SK-N-SH (cell line): Measurements from ENCODE around the gene FHOD3. TPM values are rescaled to one million over a fixed set of nuclear protein-coding genes. Genes with fewer than 3 reads are reported as not detected.

Experiments used
- CTCF ChIA-PET: fragments of 300-600, 350-600 bp; formaldehyde crosslinking; extraction: SDS; loops from one replicate; lab custom pipeline; 2021; lab: Yijun Ruan, JAX
- POLR2A ChIA-PET: fragments of 350-600 bp; sonication (Branson Sonifier 250); formaldehyde crosslinking; extraction: SDS; loops from one replicate; lab custom pipeline; 2020; ENCODE audit warnings: antibody characterized with exemption, inconsistent platforms; lab: Yijun Ruan, JAX
- DNase-seq: peaks from one replicate; pipeline ENCODE4 v3.0.0; 2012
- H2AFZ ChIP-seq: fragments of 200-600 bp; sonication (generic); 2 replicates; pipeline ENCODE4 v1.8.1; 2016; ENCODE audit warnings: antibody characterized with exemption, mild to moderate bottlenecking, low read depth
- H3F3A ChIP-seq: fragments of 200-600 bp; sonication (generic); replicated peaks from 2 replicates; pipeline ENCODE3; 2016; ENCODE audit warnings: antibody characterized with exemption, mild to moderate bottlenecking; ENCODE audit not compliant: insufficient read depth
- H3K27ac ChIP-seq, 2 experiments: fragments of 200-500 bp in 1 of 2; fragments of 200-600 bp in 1 of 2; sonication (Bioruptor generic) in 1 of 2; sonication (generic), shearing (Covaris generic) in 1 of 2; 2 replicates each; pipeline versions ENCODE4 v1.5.1 to v1.6.1; 2014 to 2016; ENCODE audit warnings: low read depth in 2 of 2, inconsistent platforms in 1 of 2, low read length in 1 of 2, mild to moderate bottlenecking in 1 of 2, mixed read lengths in 1 of 2
- H3K27me3 ChIP-seq: fragments of 200-600 bp; sonication (generic), shearing (Covaris generic); 2 replicates; pipeline ENCODE4 v1.6.1; 2016; ENCODE audit warnings: mixed run types; ENCODE audit not compliant: insufficient read depth
- H3K36me3 ChIP-seq, 2 experiments: fragments of 200-500 bp in 1 of 2; fragments of 200-600 bp in 1 of 2; sonication (Bioruptor generic) in 1 of 2; sonication (generic) in 1 of 2; replicated peaks in 1 of 2; 2 replicates each; pipeline versions ENCODE3 to v1.5.1; 2014 to 2016; ENCODE audit warnings: low read length in 1 of 2, mild to moderate bottlenecking in 1 of 2; ENCODE audit not compliant: insufficient read depth in 2 of 2, control insufficient read depth in 1 of 2
- H3K4me1 ChIP-seq, 2 experiments: fragments of 200-500 bp in 1 of 2; fragments of 200-600 bp in 1 of 2; sonication (Bioruptor generic) in 1 of 2; sonication (generic), shearing (Covaris generic) in 1 of 2; 2 replicates each; pipeline versions ENCODE4 v1.5.1 to v1.6.1; 2014 to 2016; ENCODE audit warnings: low read depth in 1 of 2, low read length in 1 of 2, mixed run types in 1 of 2; ENCODE audit not compliant: insufficient read depth in 2 of 2, control insufficient read depth in 1 of 2
- H3K4me2 ChIP-seq: fragments of 200-600 bp; sonication (generic), shearing (Covaris generic); 2 replicates; pipeline ENCODE4 v1.6.1; 2017; ENCODE audit warnings: mixed run types
- H3K4me3 ChIP-seq, 2 experiments: fragments of 200-500 bp in 1 of 2; fragments of 200-600 bp in 1 of 2; sonication (Bioruptor generic) in 1 of 2; sonication (generic), shearing (Covaris generic) in 1 of 2; 2 replicates each; pipeline versions ENCODE4 v1.5.1 to v1.8.1; 2014 to 2016; ENCODE audit warnings: low read depth in 2 of 2, inconsistent platforms in 1 of 2, low read length in 1 of 2, mild to moderate bottlenecking in 1 of 2, mixed read lengths in 1 of 2, moderate library complexity in 1 of 2
- H3K79me2 ChIP-seq: fragments of 200-600 bp; sonication (generic); 2 replicates; pipeline ENCODE4 v1.8.1; 2017; ENCODE audit warnings: mild to moderate bottlenecking; ENCODE audit not compliant: insufficient read depth
- H3K9ac ChIP-seq: fragments of 200-600 bp; sonication (generic); 2 replicates; pipeline ENCODE4 v1.6.1; 2017; ENCODE audit warnings: mixed run types
- H3K9me2 ChIP-seq: fragments of 200-600 bp; sonication (generic); 2 replicates; pipeline ENCODE4 v1.6.1; 2017; ENCODE audit warnings: mixed run types
- H3K9me3 ChIP-seq: fragments of 200-600 bp; sonication (generic); 2 replicates; pipeline ENCODE4 v1.6.1; 2017; ENCODE audit warnings: mixed run types, mild to moderate bottlenecking, moderate library complexity
- H4K20me1 ChIP-seq: fragments of 200-600 bp; sonication (generic); 2 replicates; pipeline ENCODE4 v1.6.1; 2017; ENCODE audit warnings: mild to moderate bottlenecking, mixed run types; ENCODE audit not compliant: insufficient read depth
- CHD2 ChIP-seq: fragments of 150-350 bp; IDR thresholded peaks from 2 replicates; pipeline ENCODE4 v1.6.1; 2018; ENCODE audit warnings: low read length; ENCODE audit not compliant: partially characterized antibody
- ELF1 ChIP-seq: IDR thresholded peaks from 2 replicates; pipeline ENCODE4 v1.4.0; 2012
- EP300 ChIP-seq, 2 experiments: IDR thresholded peaks; 2 replicates each; pipeline versions ENCODE4 v1.4.0 to v1.6.1; 2012; ENCODE audit warnings: borderline replicate concordance in 1 of 2, low read depth in 1 of 2, low read length in 1 of 2
- FOSL2 ChIP-seq: IDR thresholded peaks from 2 replicates; pipeline ENCODE4 v1.4.0; 2012; ENCODE audit warnings: low read depth, mild to moderate bottlenecking, moderate library complexity, borderline replicate concordance
- FOXJ3 ChIP-seq: sonication (generic); formaldehyde crosslinking; IDR thresholded peaks from 2 replicates; pipeline ENCODE4 v1.5.1; 2020; ENCODE audit warnings: mild to moderate bottlenecking, missing genetic modification reagents
- GABPA ChIP-seq: IDR thresholded peaks from 2 replicates; pipeline ENCODE4 v1.4.0; 2012; ENCODE audit warnings: low read depth, mild to moderate bottlenecking
- MEF2A ChIP-seq: IDR thresholded peaks from 2 replicates; pipeline ENCODE4 v1.4.0; 2012; ENCODE audit warnings: low read depth, borderline replicate concordance
- NFIC ChIP-seq: IDR thresholded peaks from 2 replicates; pipeline ENCODE4 v1.4.0; 2012; ENCODE audit warnings: borderline replicate concordance
- NRF1 ChIP-seq: IDR thresholded peaks from 2 replicates; pipeline ENCODE4 v1.6.1; 2012; ENCODE audit warnings: low read depth, mild to moderate bottlenecking, low read length
- RCOR1 ChIP-seq: fragments of 150-350 bp; IDR thresholded peaks from 2 replicates; pipeline ENCODE4 v1.6.1; 2017; ENCODE audit warnings: antibody characterized with exemption, low read length
- RFX5 ChIP-seq: IDR thresholded peaks from 2 replicates; pipeline ENCODE4 v1.6.1; 2012; ENCODE audit warnings: mild to moderate bottlenecking, improper control_type of control experiment, low read length
- RXRA ChIP-seq: IDR thresholded peaks from 2 replicates; pipeline ENCODE4 v1.4.0; 2012; ENCODE audit warnings: low read depth, mild to moderate bottlenecking, borderline replicate concordance
- SIN3A ChIP-seq: IDR thresholded peaks from 2 replicates; pipeline ENCODE4 v1.6.1; 2012; ENCODE audit warnings: low read depth, mild to moderate bottlenecking, low read length, moderate library complexity, borderline replicate concordance
- SMC3 ChIP-seq: IDR thresholded peaks from 2 replicates; pipeline ENCODE4 v1.6.1; 2012; ENCODE audit warnings: low read depth, low read length, improper control_type of control experiment
- TCF12 ChIP-seq: IDR thresholded peaks from 2 replicates; pipeline ENCODE4 v1.4.0; 2012
- TEAD4 ChIP-seq: IDR thresholded peaks from 2 replicates; pipeline ENCODE4 v1.4.0; 2012; ENCODE audit warnings: mild to moderate bottlenecking, borderline replicate concordance; ENCODE audit not compliant: insufficient read depth
- WGBS: methylation state at CpG from one replicate; pipeline ENCODE4 v1.1.6; 2017; ENCODE audit warnings: low lambda C conversion rate; 5-methylcytosine and 5-hydroxymethylcytosine counted together
- polyA plus RNA-seq, 3 experiments: library from polyadenylated mRNA; depleted of rRNA; stranded (reverse); fragments of >200 nt; gene quantifications; 2 replicates each; pipeline ENCODE4 v1.2.3, GENCODE V29; 2012
- TF ChIP-seq, protein P1 (sequence below): IDR thresholded peaks from 2 replicates; pipeline ENCODE4 v1.4.0; 2012; ENCODE audit warnings: low read depth, borderline replicate concordance
- TF ChIP-seq, protein P2 (sequence below): fragments of 150-350 bp; IDR thresholded peaks from 2 replicates; pipeline ENCODE4 v1.6.1; 2017; ENCODE audit warnings: antibody characterized with exemption, low read length, low read depth, borderline replicate concordance
- TF ChIP-seq, protein P3 (sequence below): fragments of 200-600 bp; sonication (generic); IDR thresholded peaks from 2 replicates; pipeline ENCODE4 v1.6.1; 2017; ENCODE audit warnings: antibody characterized with exemption, mild to moderate bottlenecking, moderate library complexity

FHOD3 gene
- polyA plus RNA-seq, 1 of the 3 experiments (the other 2 are of a cell fraction) = 10.9 TPM

DNA sequence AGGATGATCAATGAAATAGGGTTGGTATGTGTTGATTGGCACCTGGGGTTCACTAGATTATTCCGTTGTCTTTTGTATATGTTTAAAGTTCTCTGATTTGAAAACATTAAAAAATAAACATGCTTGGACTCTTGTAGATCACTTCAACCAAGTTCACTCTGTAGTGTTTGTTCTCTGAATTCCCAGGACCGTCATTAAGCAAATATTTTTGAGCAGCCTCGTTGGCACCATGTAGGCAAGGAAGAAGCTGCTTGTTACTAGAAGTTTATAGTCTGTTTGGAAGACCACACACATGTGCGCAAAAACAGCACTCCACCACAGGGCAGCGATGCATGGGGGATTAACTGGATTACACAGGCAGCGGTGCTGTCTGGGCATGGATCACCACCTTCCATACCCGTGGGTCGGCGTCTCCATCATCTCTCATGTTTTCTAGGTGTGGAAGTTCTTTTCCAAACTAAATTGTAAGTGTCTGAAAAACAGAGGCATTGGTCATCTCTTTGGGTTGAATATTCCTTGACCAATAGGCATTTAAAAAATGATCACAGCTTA lies 212.2 kb downstream of the FHOD3 start:
- Histone ChIP-seq H3F3A (no peaks in the 10 kb centered on the region), H3K9me2 (no peaks in the 10 kb centered on the region), H3K27me3 (no peaks in the 10 kb centered on the region), H3K4me2 (no peak overlapping the region), H3K36me3 (peaks cover 0 to 8% of the 10 kb centered on the region in 2 experiments), H3K79me2 (no peaks in the 10 kb centered on the region), H2AFZ (no peak overlapping the region), H3K27ac (no peak overlapping the region; a peak in 1 of 4 replicates), H4K20me1 (no peaks in the 10 kb centered on the region), H3K4me1 (peaks cover 0 to 22% of the 10 kb centered on the region in 2 experiments; a peak in 2 of 4 replicates), H3K9me3 (no peaks in the 10 kb centered on the region), H3K4me3 (no peak overlapping the region), H3K9ac (no peak overlapping the region)
- CTCF ChIA-PET = interaction anchor here (1.2 kb wide), 1 partner anchor 59 kb away, joined by 3 read pairs; no protein-coding TSS in a partner anchor
- DNase-seq = no peak
- 80% methylated on average over 9 of the region's 9 CpGs for WGBS
- POLR2A ChIA-PET = interaction anchor here (1.4 kb wide), 1 partner anchor 9 kb away, joined by 3 read pairs; no protein-coding TSS in a partner anchor
- TF ChIP-seq RFX5 = no peak
- TF ChIP-seq, protein P1, sequence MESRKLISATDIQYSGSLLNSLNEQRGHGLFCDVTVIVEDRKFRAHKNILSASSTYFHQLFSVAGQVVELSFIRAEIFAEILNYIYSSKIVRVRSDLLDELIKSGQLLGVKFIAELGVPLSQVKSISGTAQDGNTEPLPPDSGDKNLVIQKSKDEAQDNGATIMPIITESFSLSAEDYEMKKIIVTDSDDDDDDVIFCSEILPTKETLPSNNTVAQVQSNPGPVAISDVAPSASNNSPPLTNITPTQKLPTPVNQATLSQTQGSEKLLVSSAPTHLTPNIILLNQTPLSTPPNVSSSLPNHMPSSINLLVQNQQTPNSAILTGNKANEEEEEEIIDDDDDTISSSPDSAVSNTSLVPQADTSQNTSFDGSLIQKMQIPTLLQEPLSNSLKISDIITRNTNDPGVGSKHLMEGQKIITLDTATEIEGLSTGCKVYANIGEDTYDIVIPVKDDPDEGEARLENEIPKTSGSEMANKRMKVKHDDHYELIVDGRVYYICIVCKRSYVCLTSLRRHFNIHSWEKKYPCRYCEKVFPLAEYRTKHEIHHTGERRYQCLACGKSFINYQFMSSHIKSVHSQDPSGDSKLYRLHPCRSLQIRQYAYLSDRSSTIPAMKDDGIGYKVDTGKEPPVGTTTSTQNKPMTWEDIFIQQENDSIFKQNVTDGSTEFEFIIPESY = no peak
- TF ChIP-seq TCF12 = no peak
- no peak for TF ChIP-seq CHD2
- TF ChIP-seq TEAD4 = no peak
- TF ChIP-seq, all 33 proteins: peak for 0

DNA sequence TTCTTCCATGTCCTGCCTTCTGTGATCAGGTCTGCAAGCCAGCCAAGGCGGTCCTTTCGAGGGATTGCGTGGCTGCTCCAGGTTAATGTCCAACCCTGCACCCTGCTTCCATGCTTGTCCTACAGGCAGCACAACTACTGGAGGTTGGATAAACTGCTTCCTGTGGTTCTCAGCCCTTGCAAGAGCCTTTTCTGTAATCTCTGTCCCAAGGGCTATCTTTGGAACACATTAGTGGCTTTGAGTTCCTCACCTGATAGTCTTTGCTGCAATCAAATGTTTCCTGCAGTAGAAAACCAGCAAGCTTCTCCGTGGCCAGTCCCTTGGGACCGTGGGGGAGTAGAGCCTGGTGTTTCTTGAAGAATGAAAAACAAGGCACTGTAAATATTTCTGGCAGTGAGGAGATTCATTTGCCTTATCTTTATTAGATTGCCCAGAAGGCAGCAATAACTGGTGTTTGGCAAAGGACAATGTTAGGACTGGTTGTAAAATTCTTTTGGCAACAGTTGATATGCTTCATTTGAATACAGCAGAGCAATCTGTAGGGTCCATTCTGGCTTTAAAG lies 214.4 kb downstream of the FHOD3 start:
- no peaks in the 10 kb centered on the region for H3K9me2 ChIP-seq
- no peaks in the 10 kb centered on the region for H3K9me3 ChIP-seq
- no peaks in the 10 kb centered on the region for H3K79me2 ChIP-seq
- POLR2A ChIA-PET = no interaction called here
- CTCF ChIA-PET = interaction anchor here (1.0 kb wide), 1 partner anchor 76 kb away, joined by 4 read pairs; no protein-coding TSS in a partner anchor
- no peak overlapping the region for H2AFZ ChIP-seq
- no peak overlapping the region for H3K9ac ChIP-seq
- H4K20me1 ChIP-seq = no peaks in the 10 kb centered on the region
- 66% methylated on average over 5 of the region's 5 CpGs for WGBS
- peaks cover 0 to 24% of the 10 kb centered on the region in 2 experiments; a peak in 2 of 4 replicates for H3K4me1 ChIP-seq
- no peaks in the 10 kb centered on the region for H3F3A ChIP-seq
- H3K4me2 ChIP-seq = no peak overlapping the region
- DNase-seq = peak; percentile 27
- H3K27me3 ChIP-seq = no peaks in the 10 kb centered on the region
- peaks cover 0 to 3% of the 10 kb centered on the region in 2 experiments for H3K36me3 ChIP-seq
- peak overlapping the region in 1 of 2 experiments; percentile 8; a peak in 1 of 4 replicates for H3K27ac ChIP-seq
- no peak overlapping the region for H3K4me3 ChIP-seq
- TF ChIP-seq RFX5 = no peak
- TF ChIP-seq EP300 (IDR thresholded peaks at IDR 0.05; ENCODE audit: borderline replicate concordance in 1 of 2, low read depth in 1 of 2, low read length in 1 of 2) = peak in 1 of 2 experiments; percentile 51; a peak in 1 of 4 replicates
- TF ChIP-seq, protein P2, sequence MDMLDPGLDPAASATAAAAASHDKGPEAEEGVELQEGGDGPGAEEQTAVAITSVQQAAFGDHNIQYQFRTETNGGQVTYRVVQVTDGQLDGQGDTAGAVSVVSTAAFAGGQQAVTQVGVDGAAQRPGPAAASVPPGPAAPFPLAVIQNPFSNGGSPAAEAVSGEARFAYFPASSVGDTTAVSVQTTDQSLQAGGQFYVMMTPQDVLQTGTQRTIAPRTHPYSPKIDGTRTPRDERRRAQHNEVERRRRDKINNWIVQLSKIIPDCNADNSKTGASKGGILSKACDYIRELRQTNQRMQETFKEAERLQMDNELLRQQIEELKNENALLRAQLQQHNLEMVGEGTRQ = no peak
- TF ChIP-seq, protein P3, sequence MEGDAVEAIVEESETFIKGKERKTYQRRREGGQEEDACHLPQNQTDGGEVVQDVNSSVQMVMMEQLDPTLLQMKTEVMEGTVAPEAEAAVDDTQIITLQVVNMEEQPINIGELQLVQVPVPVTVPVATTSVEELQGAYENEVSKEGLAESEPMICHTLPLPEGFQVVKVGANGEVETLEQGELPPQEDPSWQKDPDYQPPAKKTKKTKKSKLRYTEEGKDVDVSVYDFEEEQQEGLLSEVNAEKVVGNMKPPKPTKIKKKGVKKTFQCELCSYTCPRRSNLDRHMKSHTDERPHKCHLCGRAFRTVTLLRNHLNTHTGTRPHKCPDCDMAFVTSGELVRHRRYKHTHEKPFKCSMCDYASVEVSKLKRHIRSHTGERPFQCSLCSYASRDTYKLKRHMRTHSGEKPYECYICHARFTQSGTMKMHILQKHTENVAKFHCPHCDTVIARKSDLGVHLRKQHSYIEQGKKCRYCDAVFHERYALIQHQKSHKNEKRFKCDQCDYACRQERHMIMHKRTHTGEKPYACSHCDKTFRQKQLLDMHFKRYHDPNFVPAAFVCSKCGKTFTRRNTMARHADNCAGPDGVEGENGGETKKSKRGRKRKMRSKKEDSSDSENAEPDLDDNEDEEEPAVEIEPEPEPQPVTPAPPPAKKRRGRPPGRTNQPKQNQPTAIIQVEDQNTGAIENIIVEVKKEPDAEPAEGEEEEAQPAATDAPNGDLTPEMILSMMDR = no peak
- TF ChIP-seq MEF2A = no peak
- no peak for TF ChIP-seq GABPA
- TF ChIP-seq, protein P1 = no peak
- TF ChIP-seq RCOR1 = peak; percentile 70
- TF ChIP-seq FOXJ3 (CRISPR knock-in tag) = no peak
- TF ChIP-seq TEAD4 = no peak
- TF ChIP-seq NFIC = no peak
- peak; percentile 33 for TF ChIP-seq CHD2
- no peak for TF ChIP-seq RXRA
- no peak for TF ChIP-seq ELF1
- TF ChIP-seq NRF1 = no peak
- TF ChIP-seq SMC3 = no peak
- no peak for TF ChIP-seq SIN3A
- TF ChIP-seq FOSL2 = no peak
